Epidermal melanocyte (primary cell): ENCODE measurements around the gene RAP1GAP.

Experiments
- DNase-seq: peaks from one replicate; pipeline ENCODE4 v3.0.0; 2011; ENCODE audit warnings: low spot score; ENCODE audit not compliant: insufficient read length

RAP1GAP gene

DNA sequence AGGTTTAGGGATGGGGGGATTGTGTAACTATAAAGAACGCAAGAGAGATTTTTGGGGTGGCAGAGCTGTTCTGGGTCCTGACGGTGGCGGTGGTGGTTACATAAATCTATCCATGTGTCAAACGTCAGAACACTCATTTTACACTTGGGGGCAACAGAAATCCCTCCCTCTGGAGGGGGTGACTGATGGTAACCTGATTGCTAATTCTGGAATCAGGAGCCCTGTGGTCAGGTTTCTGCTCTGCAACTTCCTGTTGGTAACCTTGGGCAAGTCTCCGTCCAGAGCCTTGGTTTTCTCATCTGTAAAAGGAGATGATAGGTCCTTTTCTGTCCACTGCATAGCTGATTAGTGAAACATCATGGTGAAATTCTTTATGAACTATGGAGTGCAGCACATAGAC lies 119.1 kb downstream of the RAP1GAP start:
- no peak for DNase-seq

DNA sequence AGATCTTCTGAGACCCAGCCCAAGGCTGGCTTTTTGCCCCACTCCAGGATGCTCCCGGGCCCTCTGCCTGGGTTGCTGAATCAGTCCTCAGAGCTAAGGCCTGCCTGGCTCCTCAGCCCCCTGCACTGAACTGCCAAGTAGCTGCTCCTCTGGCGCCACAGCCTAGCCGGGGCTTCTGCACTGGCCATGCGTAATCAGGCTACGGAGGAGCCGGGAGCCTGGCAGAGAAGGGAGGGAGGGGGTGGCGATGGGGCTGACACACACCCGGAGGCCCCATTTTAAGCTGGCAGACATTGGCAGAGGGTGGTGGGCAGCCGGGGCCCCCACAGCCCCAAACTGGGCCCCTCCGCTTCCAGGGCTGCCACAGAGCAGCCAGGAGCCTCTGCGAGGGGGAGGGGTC lies 121.3 kb downstream of the RAP1GAP start:
- DNase-seq: no peak
